T-helper 1 cell treated with Interleukin-12 subunit alpha and Interleukin-12 subunit beta and Interleukin-4 antibody, amounts not matched to agents 30 μg/mL and 1 μg/mL, for 36 hours (primary cell): ENCODE measurements around the gene STAB2.

Experiments
- H3K27ac Mint-ChIP-seq: one replicate; pipeline ENCODE4 v1.8.0; 2021; ENCODE audit warnings: mild to moderate bottlenecking, mixed read lengths
- H3K27me3 Mint-ChIP-seq: one replicate; pipeline ENCODE4 v1.8.0; 2021; ENCODE audit warnings: low read depth, mixed read lengths
- H3K36me3 Mint-ChIP-seq: one replicate; pipeline ENCODE4 v1.8.0; 2021; ENCODE audit warnings: low read depth, mixed read lengths
- H3K4me1 Mint-ChIP-seq: one replicate; pipeline ENCODE4 v1.8.0; 2021; ENCODE audit warnings: low read depth, mixed read lengths
- H3K4me3 Mint-ChIP-seq: one replicate; pipeline ENCODE4 v1.8.0; 2021; ENCODE audit warnings: mild to moderate bottlenecking, moderate library complexity, mixed read lengths
- H3K9me3 Mint-ChIP-seq: one replicate; pipeline ENCODE4 v1.8.0; 2021; ENCODE audit warnings: mixed read lengths

STAB2 gene

DNA sequence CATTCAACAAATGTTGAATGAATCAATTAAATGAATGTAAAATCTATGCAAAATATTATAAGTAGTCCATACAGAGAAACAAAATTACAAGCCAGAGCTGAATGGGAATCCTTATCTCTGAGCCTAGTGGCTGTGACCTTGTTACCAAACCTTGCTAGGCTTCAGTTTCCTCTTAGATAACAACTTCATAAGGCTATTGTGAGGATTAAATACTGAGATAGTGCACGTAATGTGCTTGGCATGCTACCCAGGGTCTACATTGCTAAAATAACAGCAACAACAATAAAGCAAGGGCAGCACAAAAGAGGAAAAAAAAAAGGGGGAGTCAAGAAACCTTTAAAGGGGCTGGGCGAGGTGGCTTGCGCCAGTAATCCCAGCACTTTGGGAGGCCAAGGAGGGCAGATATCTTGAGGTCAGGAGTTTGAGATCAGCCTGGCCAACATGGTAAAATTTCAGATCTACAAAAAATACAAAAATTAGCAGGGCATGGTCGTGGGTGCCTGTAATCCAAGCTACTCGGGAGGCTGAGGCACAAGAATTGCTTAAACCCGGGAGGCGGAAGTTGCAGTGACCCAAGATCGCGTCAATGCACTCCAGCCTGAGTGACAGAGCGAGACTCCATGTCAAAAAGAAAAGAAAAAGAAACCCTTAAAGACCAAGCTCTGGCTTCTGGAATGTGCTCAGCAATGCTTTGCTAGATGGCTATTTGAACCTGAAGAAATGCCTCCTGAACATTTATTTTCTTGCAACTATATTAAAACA lies 14.1 kb downstream of the STAB2 start:
- H3K9me3 Mint-ChIP-seq = no peaks in the 10 kb centered on the region
- no peak overlapping the region for H3K4me3 Mint-ChIP-seq
- no peak overlapping the region for H3K27ac Mint-ChIP-seq
- H3K4me1 Mint-ChIP-seq = no peaks in the 10 kb centered on the region
- no peaks in the 10 kb centered on the region for H3K36me3 Mint-ChIP-seq
- peaks cover 5% of the 10 kb centered on the region for H3K27me3 Mint-ChIP-seq

DNA sequence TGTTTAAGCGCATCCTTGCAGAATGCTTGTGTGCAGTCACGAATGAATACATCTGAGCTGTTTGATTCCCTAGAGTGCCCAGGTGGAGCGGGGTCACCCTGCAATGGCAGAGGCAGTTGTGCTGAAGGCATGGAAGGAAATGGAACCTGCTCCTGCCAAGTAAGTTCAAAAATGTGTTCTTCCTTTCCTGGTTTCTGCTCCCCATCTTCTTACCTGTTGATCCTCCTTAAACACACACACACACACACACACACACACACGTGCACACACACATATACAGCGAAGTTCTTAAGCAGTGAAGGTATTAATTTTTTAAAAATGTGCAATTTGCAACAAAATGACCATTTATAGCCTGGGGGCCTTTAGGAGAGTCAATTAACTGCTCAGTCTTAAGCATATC lies 33.3 kb downstream of the STAB2 start:
- Mint-ChIP-seq H3K4me1 (no peaks in the 10 kb centered on the region), H3K9me3 (no peaks in the 10 kb centered on the region), H3K27me3 (no peaks in the 10 kb centered on the region), H3K27ac (no peak overlapping the region), H3K4me3 (no peak overlapping the region), H3K36me3 (no peaks in the 10 kb centered on the region)

DNA sequence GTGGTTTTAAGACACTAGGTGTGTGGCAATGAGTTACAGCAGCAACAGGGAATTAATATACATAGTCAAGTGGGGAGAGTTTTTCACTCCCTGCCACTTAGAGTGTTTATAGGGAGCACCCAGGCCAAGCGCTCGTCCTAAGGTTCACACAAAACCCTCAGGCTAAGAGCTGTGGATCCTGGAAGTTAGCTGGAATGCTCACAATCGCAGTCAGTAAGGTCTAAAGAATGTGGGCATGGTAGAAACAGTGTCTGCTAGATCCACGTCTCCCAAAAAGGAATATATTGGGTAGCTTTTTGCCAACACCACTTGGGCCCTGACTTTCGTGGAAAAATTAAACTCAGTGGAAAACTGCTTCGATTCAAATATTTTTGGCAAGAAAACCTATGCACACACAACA lies 36.6 kb downstream of the STAB2 start:
- no peak overlapping the region for H3K27ac Mint-ChIP-seq
- no peaks in the 10 kb centered on the region for H3K9me3 Mint-ChIP-seq
- no peaks in the 10 kb centered on the region for H3K36me3 Mint-ChIP-seq
- no peaks in the 10 kb centered on the region for H3K4me1 Mint-ChIP-seq
- no peak overlapping the region for H3K4me3 Mint-ChIP-seq
- H3K27me3 Mint-ChIP-seq = no peaks in the 10 kb centered on the region

DNA sequence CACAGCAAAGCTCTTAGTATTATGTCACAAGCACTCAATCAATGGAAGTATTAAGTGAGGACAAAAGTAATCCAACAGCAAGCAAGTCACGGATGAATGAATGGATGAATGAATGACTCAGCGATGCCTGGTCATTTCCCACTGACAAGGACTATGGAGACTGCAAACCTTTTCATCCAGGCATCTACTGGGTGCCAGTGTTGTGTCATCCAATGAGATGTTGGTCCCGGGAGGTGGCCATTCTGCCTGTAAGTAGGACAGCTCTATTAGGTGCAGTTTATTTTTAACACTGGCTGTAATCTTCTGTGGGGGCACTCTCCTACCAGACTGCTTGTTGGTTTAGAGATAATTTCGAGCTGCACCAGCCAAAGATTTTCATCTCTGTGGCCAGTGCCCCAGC lies 39.4 kb downstream of the STAB2 start:
- Mint-ChIP-seq H3K27me3 (no peaks in the 10 kb centered on the region), H3K4me1 (no peaks in the 10 kb centered on the region), H3K4me3 (no peak overlapping the region), H3K36me3 (no peaks in the 10 kb centered on the region), H3K27ac (no peak overlapping the region), H3K9me3 (no peaks in the 10 kb centered on the region)

DNA sequence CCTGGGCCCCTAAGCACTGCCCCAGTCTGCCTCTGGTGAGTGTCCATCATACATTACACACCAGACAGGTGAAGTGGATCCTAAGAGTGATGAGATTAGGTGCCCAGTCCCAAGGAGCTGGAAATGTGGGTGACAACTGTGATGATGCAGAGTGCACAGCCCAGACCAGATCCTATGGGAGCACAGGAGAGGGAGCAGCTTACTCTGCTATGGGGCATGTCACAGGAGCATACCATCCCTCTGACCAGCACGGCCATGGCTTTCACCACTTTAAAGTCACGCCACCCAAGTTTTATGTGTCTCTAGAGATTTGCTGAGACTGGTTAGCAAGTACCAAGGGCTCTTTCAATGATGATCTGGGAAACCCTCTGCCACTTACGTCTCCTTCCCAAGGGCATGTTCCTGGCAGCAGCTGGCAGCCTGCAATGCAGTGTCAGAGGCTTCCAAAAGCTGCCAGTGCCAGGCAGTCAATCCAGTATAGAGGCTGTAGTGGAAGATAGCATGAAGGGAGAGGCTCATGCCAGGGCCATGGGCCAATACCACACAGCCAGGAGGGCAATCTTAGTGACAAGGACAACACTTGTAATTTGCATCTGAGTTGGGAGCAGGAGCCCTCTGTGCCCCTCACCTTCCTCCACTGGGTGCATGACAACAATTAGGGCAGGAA lies 40.2 kb downstream of the STAB2 start:
- Mint-ChIP-seq H3K4me3 (no peak overlapping the region), H3K27ac (no peak overlapping the region), H3K36me3 (no peaks in the 10 kb centered on the region), H3K27me3 (no peaks in the 10 kb centered on the region), H3K9me3 (no peaks in the 10 kb centered on the region), H3K4me1 (no peaks in the 10 kb centered on the region)

DNA sequence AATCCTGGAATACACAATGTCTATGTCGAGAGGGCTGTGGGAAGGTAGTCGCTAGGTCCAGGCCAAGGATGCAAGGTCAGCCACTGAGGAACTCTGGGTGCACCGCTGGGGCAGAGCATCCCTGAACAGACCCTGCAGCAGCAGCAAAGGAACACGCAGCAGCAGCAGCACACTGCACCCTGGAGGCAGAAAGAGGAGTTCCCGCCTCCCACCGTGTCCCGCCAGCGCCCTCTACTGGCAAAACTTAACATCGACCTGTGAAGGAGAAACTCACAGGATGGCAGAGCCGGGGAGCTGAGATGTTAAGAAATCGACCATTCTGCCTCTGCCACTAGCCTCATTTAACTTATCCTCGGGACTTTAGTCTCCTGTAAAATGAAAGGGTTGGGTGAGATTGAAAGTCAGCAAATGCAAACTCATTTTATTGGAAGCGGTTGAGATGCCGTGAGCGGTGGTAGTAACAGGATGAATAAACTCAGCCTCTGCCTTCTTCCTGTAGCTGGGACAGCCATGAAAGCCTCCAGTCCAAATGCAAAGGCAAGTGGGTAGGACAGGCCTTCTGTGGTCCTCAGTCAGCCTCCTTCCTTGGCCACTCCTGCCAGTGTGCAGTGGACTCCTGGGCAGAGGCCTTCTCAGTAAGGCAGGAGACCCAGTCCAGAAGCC lies 45.6 kb downstream of the STAB2 start:
- no peaks in the 10 kb centered on the region for H3K27me3 Mint-ChIP-seq
- H3K4me1 Mint-ChIP-seq = no peaks in the 10 kb centered on the region
- H3K36me3 Mint-ChIP-seq = no peaks in the 10 kb centered on the region
- H3K9me3 Mint-ChIP-seq = no peaks in the 10 kb centered on the region
- no peak overlapping the region for H3K4me3 Mint-ChIP-seq
- no peak overlapping the region for H3K27ac Mint-ChIP-seq

DNA sequence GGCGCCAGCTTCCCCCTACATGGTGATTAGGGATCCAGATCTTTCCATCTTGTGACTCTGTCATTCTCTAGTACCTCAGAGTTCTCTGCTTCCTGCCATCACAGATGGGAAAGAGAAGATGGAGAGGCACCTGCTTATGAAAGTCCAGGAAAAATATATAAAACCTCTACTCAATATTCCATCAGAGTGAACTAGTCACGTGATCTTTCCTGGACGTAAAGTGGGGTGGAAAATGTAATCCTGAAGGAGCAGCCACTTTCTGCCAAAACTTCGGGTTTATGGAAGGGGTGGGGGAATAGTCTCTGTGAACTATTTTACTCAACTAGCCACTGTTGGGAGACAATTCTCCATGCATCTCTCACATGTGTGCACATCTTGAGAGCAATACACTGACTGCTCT lies 47.7 kb downstream of the STAB2 start:
- no peak overlapping the region for H3K4me3 Mint-ChIP-seq
- no peaks in the 10 kb centered on the region for H3K4me1 Mint-ChIP-seq
- H3K27me3 Mint-ChIP-seq = no peaks in the 10 kb centered on the region
- no peaks in the 10 kb centered on the region for H3K36me3 Mint-ChIP-seq
- H3K27ac Mint-ChIP-seq = no peak overlapping the region
- no peaks in the 10 kb centered on the region for H3K9me3 Mint-ChIP-seq

DNA sequence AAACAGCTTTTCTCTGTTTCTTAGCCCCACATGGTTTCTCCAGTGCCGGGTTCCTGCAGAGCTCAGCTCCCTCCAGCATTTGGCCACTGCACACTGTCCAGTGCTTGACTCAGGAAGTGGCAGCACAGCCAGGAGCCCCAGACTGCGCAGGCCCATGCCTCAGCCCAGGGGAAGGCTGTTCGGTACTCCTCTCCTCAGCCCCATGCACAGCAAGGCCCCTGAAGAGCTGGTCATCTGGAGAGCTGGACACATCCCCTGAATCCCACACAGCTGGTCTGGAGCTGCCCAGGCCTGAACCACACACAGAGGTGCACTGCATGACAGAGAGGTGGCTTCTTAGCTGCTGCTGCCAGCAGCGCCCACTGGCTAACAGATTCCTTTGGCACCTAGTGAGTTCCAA lies 48.3 kb downstream of the STAB2 start:
- no peaks in the 10 kb centered on the region for H3K27me3 Mint-ChIP-seq
- no peaks in the 10 kb centered on the region for H3K36me3 Mint-ChIP-seq
- no peaks in the 10 kb centered on the region for H3K4me1 Mint-ChIP-seq
- no peak overlapping the region for H3K4me3 Mint-ChIP-seq
- H3K27ac Mint-ChIP-seq = no peak overlapping the region
- H3K9me3 Mint-ChIP-seq = peaks cover 3% of the 10 kb centered on the region

DNA sequence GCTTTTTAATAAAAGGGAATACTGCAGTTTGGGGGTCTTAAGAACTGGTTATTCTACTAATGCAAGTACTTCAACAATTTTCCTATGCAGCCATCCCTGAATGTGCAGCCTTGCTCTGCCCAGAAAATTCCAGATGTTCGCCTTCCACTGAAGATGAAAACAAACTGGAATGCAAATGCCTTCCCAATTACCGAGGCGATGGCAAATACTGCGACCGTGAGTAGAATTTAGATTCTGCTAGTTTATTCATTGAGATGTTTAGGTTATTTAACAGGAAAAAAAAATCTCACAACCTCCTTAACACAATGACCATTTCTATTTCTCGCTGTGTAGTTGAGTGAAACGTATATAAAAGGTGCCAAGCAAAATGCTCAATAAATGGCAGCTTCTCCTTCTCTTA lies 49.9 kb downstream of the STAB2 start:
- Mint-ChIP-seq H3K27me3 (no peaks in the 10 kb centered on the region), H3K4me3 (no peak overlapping the region), H3K9me3 (peaks cover 3% of the 10 kb centered on the region), H3K36me3 (no peaks in the 10 kb centered on the region), H3K4me1 (no peaks in the 10 kb centered on the region), H3K27ac (no peak overlapping the region)

DNA sequence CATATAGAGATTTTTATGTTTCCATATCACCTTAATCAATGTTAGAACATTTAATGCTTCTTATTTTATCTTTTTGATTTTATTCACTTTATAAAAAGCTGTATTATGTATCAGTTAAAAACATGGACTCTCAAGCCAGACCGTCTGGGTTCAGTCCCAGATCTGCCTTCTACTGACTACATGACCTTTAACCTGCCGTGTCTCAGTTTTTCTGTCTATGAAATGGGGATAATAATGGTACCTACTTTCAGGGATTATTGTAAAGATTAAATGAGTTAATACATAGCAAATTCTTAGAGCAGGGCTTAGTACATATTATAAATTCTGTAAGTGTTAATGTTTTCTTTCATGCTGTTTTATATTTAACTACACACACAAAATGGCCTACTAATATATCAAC lies 50.4 kb downstream of the STAB2 start:
- Mint-ChIP-seq H3K36me3 (no peaks in the 10 kb centered on the region), H3K4me3 (no peak overlapping the region), H3K27ac (no peak overlapping the region), H3K4me1 (no peaks in the 10 kb centered on the region), H3K27me3 (no peaks in the 10 kb centered on the region), H3K9me3 (peaks cover 3% of the 10 kb centered on the region)

DNA sequence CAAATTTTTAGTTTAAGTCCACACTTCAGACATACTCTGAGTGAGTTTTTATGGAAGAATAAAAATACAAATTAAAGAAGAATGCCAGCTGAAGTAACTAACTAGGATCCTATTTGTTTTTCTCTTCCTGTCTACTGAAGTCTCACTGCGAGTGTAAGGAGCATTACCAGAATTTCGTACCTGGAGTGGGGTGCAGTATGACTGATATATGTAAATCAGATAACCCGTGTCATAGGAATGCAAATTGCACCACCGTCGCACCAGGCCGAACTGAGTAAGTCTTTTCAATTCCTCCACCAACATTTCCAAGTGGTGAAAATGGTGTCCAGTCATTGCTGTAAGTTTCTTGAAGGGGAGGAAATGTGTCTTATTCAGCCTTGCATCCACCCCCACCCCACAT lies 52.9 kb downstream of the STAB2 start:
- no peaks in the 10 kb centered on the region for H3K4me1 Mint-ChIP-seq
- no peaks in the 10 kb centered on the region for H3K27me3 Mint-ChIP-seq
- no peak overlapping the region for H3K4me3 Mint-ChIP-seq
- peaks cover 3% of the 10 kb centered on the region for H3K9me3 Mint-ChIP-seq
- H3K36me3 Mint-ChIP-seq = no peaks in the 10 kb centered on the region
- no peak overlapping the region for H3K27ac Mint-ChIP-seq

DNA sequence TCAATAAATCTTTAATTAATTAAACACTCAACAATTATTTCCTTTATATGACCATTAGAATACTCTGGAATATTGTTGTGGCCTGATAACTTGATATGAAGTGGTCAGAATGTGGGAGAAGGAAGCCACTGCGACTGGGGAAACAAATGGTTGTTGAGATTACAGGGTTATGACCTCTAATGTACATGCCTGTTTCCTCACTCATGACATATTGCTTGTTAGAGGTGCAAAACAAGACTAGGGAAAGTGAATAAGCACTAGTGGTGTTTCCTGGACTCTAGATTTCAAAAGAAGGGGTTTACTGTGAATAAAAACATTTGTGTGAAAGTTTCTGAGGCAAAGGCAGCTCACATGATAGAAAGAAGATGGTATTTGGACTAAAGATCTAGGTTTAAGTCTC lies 53.3 kb downstream of the STAB2 start:
- H3K36me3 Mint-ChIP-seq = no peaks in the 10 kb centered on the region
- H3K4me1 Mint-ChIP-seq = no peaks in the 10 kb centered on the region
- H3K9me3 Mint-ChIP-seq = peaks cover 3% of the 10 kb centered on the region
- no peak overlapping the region for H3K4me3 Mint-ChIP-seq
- H3K27ac Mint-ChIP-seq = no peak overlapping the region
- H3K27me3 Mint-ChIP-seq = no peaks in the 10 kb centered on the region

DNA sequence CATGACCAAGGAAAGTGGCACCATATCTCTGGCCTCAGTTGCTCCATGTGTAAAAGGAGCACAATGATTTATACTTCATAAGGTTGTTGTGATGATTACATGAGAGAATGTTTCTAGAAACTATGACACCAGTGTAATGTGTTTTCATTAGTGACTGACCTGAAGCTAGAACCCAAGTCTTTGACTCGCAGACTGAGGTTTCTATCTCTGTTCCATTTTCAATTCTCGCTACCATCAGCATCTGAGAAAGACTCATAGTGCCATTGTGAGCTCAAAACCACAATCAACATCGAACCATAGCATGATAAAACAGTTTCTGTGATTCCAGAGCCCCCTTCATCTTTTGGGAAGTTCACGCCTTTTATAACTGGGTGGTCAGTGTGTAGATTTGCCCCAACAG lies 53.8 kb downstream of the STAB2 start:
- Mint-ChIP-seq H3K36me3 (no peaks in the 10 kb centered on the region), H3K27me3 (no peaks in the 10 kb centered on the region), H3K4me3 (no peak overlapping the region), H3K9me3 (peaks cover 3% of the 10 kb centered on the region), H3K4me1 (no peaks in the 10 kb centered on the region), H3K27ac (no peak overlapping the region)

DNA sequence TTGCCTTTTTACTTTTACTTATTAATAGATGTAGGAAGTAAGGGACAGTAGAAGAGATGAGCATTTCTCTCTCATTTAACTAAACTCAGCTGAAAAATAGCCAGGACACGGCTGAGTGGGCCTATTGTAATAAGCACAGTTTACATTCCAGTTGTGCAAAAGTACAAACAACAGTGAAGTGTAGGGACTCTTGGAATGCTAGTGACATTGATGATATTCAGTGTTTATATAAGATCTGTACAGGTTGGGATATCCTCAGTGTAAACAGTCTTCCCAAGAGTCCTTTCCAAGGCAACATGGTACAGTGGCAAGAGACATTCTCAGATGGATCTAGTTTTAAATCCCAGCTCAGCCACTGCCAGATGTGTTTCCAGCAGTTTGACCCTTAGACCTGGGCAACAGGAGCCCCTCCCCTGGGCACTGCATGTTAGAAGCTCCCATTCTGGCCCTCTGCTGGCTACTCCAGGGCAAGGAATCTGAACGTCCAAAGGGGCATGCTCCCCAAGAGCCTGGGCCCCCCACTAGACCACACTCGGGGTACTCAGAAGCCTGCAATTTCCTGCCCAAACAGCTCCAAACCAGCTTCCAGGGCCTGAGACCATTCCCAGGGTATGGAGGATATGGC lies 55.3 kb downstream of the STAB2 start:
- Mint-ChIP-seq H3K27ac (no peak overlapping the region), H3K27me3 (peaks cover 3% of the 10 kb centered on the region), H3K4me3 (no peak overlapping the region), H3K36me3 (no peaks in the 10 kb centered on the region), H3K9me3 (peaks cover 3% of the 10 kb centered on the region), H3K4me1 (no peaks in the 10 kb centered on the region)

DNA sequence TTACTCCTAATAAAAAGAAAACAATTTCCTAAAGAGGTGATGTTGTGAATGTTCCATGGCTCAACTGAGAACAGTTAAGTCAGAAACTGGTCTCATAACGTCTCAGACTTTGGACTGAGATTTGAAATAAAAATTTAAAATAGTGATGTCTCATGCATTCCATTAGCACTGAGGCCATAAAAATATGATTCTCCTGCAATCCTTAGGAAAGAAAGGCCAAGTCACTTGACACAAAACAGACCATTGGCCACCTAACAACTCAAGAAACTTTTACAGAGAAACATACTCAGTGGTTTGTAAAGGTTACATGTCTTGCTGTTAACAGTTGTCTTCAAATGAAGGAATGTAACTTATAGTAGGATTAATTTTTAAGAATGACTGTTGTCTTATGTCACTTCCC lies 58.1 kb downstream of the STAB2 start:
- no peaks in the 10 kb centered on the region for H3K4me1 Mint-ChIP-seq
- no peak overlapping the region for H3K4me3 Mint-ChIP-seq
- no peaks in the 10 kb centered on the region for H3K36me3 Mint-ChIP-seq
- no peaks in the 10 kb centered on the region for H3K9me3 Mint-ChIP-seq
- H3K27me3 Mint-ChIP-seq = peaks cover 3% of the 10 kb centered on the region
- no peak overlapping the region for H3K27ac Mint-ChIP-seq
